H1 (cell line): Measurements from ENCODE around the gene RIOK3. TPM values are rescaled to one million over a fixed set of nuclear protein-coding genes. Genes with fewer than 3 reads are reported as not detected.

Experiments used
- CTCF ChIA-PET: fragments of 300-600 bp; sonication (Branson Sonifier 250); formaldehyde crosslinking; loops from one replicate; lab custom pipeline; 2021; ENCODE audit not compliant: partially characterized antibody; lab: Charles Lee
- POLR2A ChIA-PET: fragments of 300-600 bp; sonication (Branson Sonifier 250); formaldehyde crosslinking; loops from one replicate; lab custom pipeline; 2021; ENCODE audit warnings: inconsistent platforms; ENCODE audit not compliant: partially characterized antibody; lab: Charles Lee
- DNase-seq, 2 experiments: peaks; one replicate each; pipeline versions ENCODE4 v3.0.0 to v3.0.0-alpha.2; 2010 to 2022; ENCODE audit warnings: low spot score in 2 of 2, low read depth in 1 of 2, mixed read lengths in 1 of 2
- FAIRE-seq: peaks from 2 replicates; lab custom pipeline; 2011; peaks lifted over from hg19 to GRCh38; lab: Jason Lieb, UNC
- H2AFZ ChIP-seq: 2 replicates; pipeline ENCODE4 v1.8.1; 2012; ENCODE audit warnings: low read length, inconsistent platforms
- H2AK5ac ChIP-seq: 2 replicates; pipeline ENCODE4 v1.6.1; 2013; ENCODE audit warnings: low read depth, low read length
- H2BK120ac ChIP-seq: replicated peaks from 2 replicates; pipeline ENCODE3; 2013; ENCODE audit warnings: low read depth, low read length, inconsistent platforms
- H2BK12ac ChIP-seq: 2 replicates; pipeline ENCODE4 v1.6.1; 2013; ENCODE audit warnings: low read depth, low read length
- H2BK15ac ChIP-seq: 2 replicates; pipeline ENCODE4 v1.6.1; 2013; ENCODE audit warnings: low read length
- H2BK20ac ChIP-seq: 2 replicates; pipeline ENCODE4 v1.6.1; 2013; ENCODE audit warnings: low read length
- H2BK5ac ChIP-seq: 2 replicates; pipeline ENCODE4 v1.6.1; 2013; ENCODE audit warnings: low read depth, low read length
- H3K14ac ChIP-seq: 2 replicates; pipeline ENCODE4 v1.6.1; 2013; ENCODE audit warnings: inconsistent platforms; ENCODE audit not compliant: insufficient read length
- H3K18ac ChIP-seq: 2 replicates; pipeline ENCODE4 v1.6.1; 2013; ENCODE audit warnings: low read length; ENCODE audit errors: extremely low read depth
- H3K23ac ChIP-seq: 2 replicates; pipeline ENCODE4 v1.6.1; 2013; ENCODE audit warnings: inconsistent platforms; ENCODE audit not compliant: insufficient read length
- H3K23me2 ChIP-seq: 2 replicates; pipeline ENCODE4 v1.6.1; 2013; ENCODE audit warnings: low read depth, low read length
- H3K27ac ChIP-seq: 2 replicates; pipeline ENCODE4 v1.6.1; 2011; ENCODE audit warnings: low read depth, low read length, inconsistent platforms
- H3K27me3 ChIP-seq, 4 experiments: replicated peaks in 1 of 4; 1 replicate in 1 of 4; 2 replicates in 3 of 4; pipeline versions ENCODE4 v1.6.1 to v1.8.1; 2011 to 2013; ENCODE audit warnings: low read length in 3 of 4, mild to moderate bottlenecking in 3 of 4, inconsistent platforms in 2 of 4, mixed read lengths in 2 of 4, moderate library complexity in 1 of 4; ENCODE audit not compliant: control insufficient read depth in 3 of 4, insufficient read depth in 3 of 4; ENCODE audit errors: extremely low read depth in 1 of 4
- H3K36me3 ChIP-seq, 4 experiments: 2 replicates each; pipeline versions ENCODE4 v1.6.1 to v1.8.1; 2011 to 2013; ENCODE audit warnings: mild to moderate bottlenecking in 4 of 4, low read length in 3 of 4, moderate library complexity in 2 of 4, control low read depth in 1 of 4, inconsistent platforms in 1 of 4; ENCODE audit not compliant: insufficient read depth in 4 of 4, control insufficient read depth in 2 of 4
- H3K4ac ChIP-seq: replicated peaks from 2 replicates; pipeline ENCODE3; 2013; ENCODE audit warnings: low read length, low read depth, mixed read lengths, inconsistent platforms; ENCODE audit not compliant: insufficient read length
- H3K4me1 ChIP-seq, 4 experiments: replicated peaks in 1 of 4; 1 replicate in 1 of 4; 2 replicates in 3 of 4; pipeline versions ENCODE4 v1.6.1 to v1.8.1; 2011 to 2013; ENCODE audit warnings: low read length in 3 of 4, inconsistent platforms in 2 of 4, mixed read lengths in 1 of 4; ENCODE audit not compliant: insufficient read depth in 4 of 4, control insufficient read depth in 3 of 4
- H3K4me2 ChIP-seq, 2 experiments: 2 replicates each; pipeline versions ENCODE4 v1.6.1 to v1.8.1; 2011 to 2013; ENCODE audit warnings: low read depth in 2 of 2, low read length in 2 of 2, control low read depth in 1 of 2, inconsistent platforms in 1 of 2, mild to moderate bottlenecking in 1 of 2; ENCODE audit not compliant: insufficient read depth in 1 of 2
- H3K4me3 ChIP-seq, 4 experiments: fragments of 200-600, 300-600 bp in 1 of 4; sonication (generic), shearing (Covaris generic), sonication (Bioruptor Twin) in 1 of 4; 2 replicates each; pipeline versions ENCODE4 v1.5.1 to v1.8.1; 2011 to 2016; ENCODE audit warnings: low read length in 4 of 4, low read depth in 3 of 4, control low read depth in 2 of 4, inconsistent platforms in 2 of 4, mild to moderate bottlenecking in 2 of 4, mixed read lengths in 1 of 4, moderate library complexity in 1 of 4; ENCODE audit not compliant: insufficient read depth in 2 of 4; ENCODE audit errors: extremely low read depth in 1 of 4
- H3K56ac ChIP-seq: replicated peaks from 2 replicates; pipeline ENCODE3; 2013; ENCODE audit warnings: low read depth, mild to moderate bottlenecking, mixed read lengths, low read length, inconsistent platforms; ENCODE audit not compliant: insufficient read length
- H3K79me1 ChIP-seq: 2 replicates; pipeline ENCODE4 v1.6.1; 2013; ENCODE audit warnings: low read depth, low read length, control low read depth
- H3K79me2 ChIP-seq, 2 experiments: 2 replicates each; pipeline versions ENCODE4 v1.6.1 to v1.8.1; 2012 to 2013; ENCODE audit warnings: low read length in 2 of 2, mild to moderate bottlenecking in 2 of 2, inconsistent platforms in 1 of 2; ENCODE audit not compliant: insufficient read depth in 2 of 2, control insufficient read depth in 1 of 2
- H3K9ac ChIP-seq, 4 experiments: replicated peaks in 1 of 4; 1 replicate in 1 of 4; 2 replicates in 3 of 4; pipeline versions ENCODE4 v1.6.1 to v1.8.1; 2011 to 2013; ENCODE audit warnings: low read depth in 3 of 4, low read length in 3 of 4, control low read depth in 2 of 4, mild to moderate bottlenecking in 2 of 4, moderate library complexity in 2 of 4, inconsistent platforms in 1 of 4; ENCODE audit errors: extremely low read depth in 1 of 4
- H3K9me3 ChIP-seq, 2 experiments: 2 replicates each; pipeline versions ENCODE4 v1.6.1 to v1.8.1; 2012 to 2013; ENCODE audit warnings: mild to moderate bottlenecking in 2 of 2, moderate library complexity in 2 of 2, control low read depth in 1 of 2, inconsistent platforms in 1 of 2, low read depth in 1 of 2, low read length in 1 of 2, mixed read lengths in 1 of 2; ENCODE audit not compliant: insufficient read depth in 2 of 2
- H4K20me1 ChIP-seq, 2 experiments: replicated peaks in 1 of 2; 2 replicates each; pipeline versions ENCODE3 to v1.8.1; 2011 to 2013; ENCODE audit warnings: inconsistent platforms in 2 of 2, low read length in 2 of 2, mild to moderate bottlenecking in 1 of 2; ENCODE audit not compliant: insufficient read depth in 2 of 2, control insufficient read depth in 1 of 2
- H4K5ac ChIP-seq: 2 replicates; pipeline ENCODE4 v1.6.1; 2013; ENCODE audit warnings: low read length, low read depth, mixed read lengths, inconsistent platforms; ENCODE audit not compliant: insufficient read length
- H4K8ac ChIP-seq: 2 replicates; pipeline ENCODE4 v1.8.0; 2013; ENCODE audit warnings: mild to moderate bottlenecking, moderate library complexity, low read length, inconsistent platforms; ENCODE audit not compliant: insufficient read depth; ENCODE audit errors: extremely low read depth
- H4K91ac ChIP-seq: replicated peaks from 2 replicates; pipeline ENCODE3; 2013; ENCODE audit warnings: low read length, mixed read lengths, inconsistent platforms; ENCODE audit not compliant: insufficient read length
- CHD1 ChIP-seq: IDR thresholded peaks from 2 replicates; pipeline ENCODE4 v1.6.1; 2012; ENCODE audit warnings: low read depth, low read length, improper control_type of control experiment
- E2F6 ChIP-seq: IDR thresholded peaks from 2 replicates; pipeline ENCODE4 v1.6.1; 2012; ENCODE audit warnings: inconsistent platforms
- EP300 ChIP-seq, 2 experiments: IDR thresholded peaks; 1 replicate in 1 of 2; 2 replicates in 1 of 2; pipeline ENCODE4 v1.6.1; 2011 to 2012; ENCODE audit warnings: low read depth in 2 of 2, low read length in 2 of 2, mild to moderate bottlenecking in 2 of 2, borderline replicate concordance in 1 of 2, inconsistent platforms in 1 of 2, moderate library complexity in 1 of 2
- POLR2AphosphoS5 ChIP-seq: IDR thresholded peaks from 2 replicates; pipeline ENCODE4 v1.6.1; 2011; ENCODE audit warnings: low read depth, low read length
- SIN3A ChIP-seq, 2 experiments: IDR thresholded peaks in 1 of 2; conservative IDR thresholded peaks in 1 of 2; 2 replicates each; pipeline ENCODE4 v1.6.1; 2011 to 2012; ENCODE audit warnings: low read length in 2 of 2, improper control_type of control experiment in 1 of 2, low read depth in 1 of 2, mild to moderate bottlenecking in 1 of 2
- WGBS, 2 experiments: shearing (Covaris generic) in 1 of 2; methylation state at CpG; one replicate each; pipeline versions ENCODE4 v1.1.6 to v1.1.7; 2013 to 2015; ENCODE audit warnings: low lambda C conversion rate in 2 of 2, mixed read lengths in 2 of 2, inconsistent platforms in 1 of 2, low coverage in 1 of 2, missing lambda C conversion rate in 1 of 2; ENCODE audit not compliant: insufficient replicate concordance in 2 of 2, insufficient coverage in 1 of 2, insufficient read length in 1 of 2; ENCODE audit errors: extremely low coverage in 1 of 2, missing lambda C conversion rate in 1 of 2; 5-methylcytosine and 5-hydroxymethylcytosine counted together
- polyA plus RNA-seq, 7 experiments: library from polyadenylated mRNA; depleted of rRNA in 3 of 7; stranded (reverse) in 5 of 7; unstranded in 2 of 7; fragments of >200 nt in 5 of 7; fragments of 200-250 nt in 2 of 7; gene quantifications; 1 replicate in 5 of 7; 2 replicates in 1 of 7; 4 replicates in 1 of 7; pipeline versions ENCODE4 v1.2.1 to v1.2.3, GENCODE V29; 2011 to 2013; ENCODE audit warnings: missing spikeins in 2 of 7, mixed read lengths in 2 of 7
- total RNA-seq: library from RNA; stranded (reverse); fragmentation: NEBNext Ultra II Directional; extraction: Animal tissue kit (Norgen Biotek cat#: 25700); gene quantifications from 2 replicates; pipeline ENCODE4 v1.2.1, GENCODE V29; 2021

The RIOK3 gene
- total and polyA plus RNA-seq, 2 of the 8 experiments (the other 6 are each of a cell fraction or from before 2014, with no cell fraction given): 7.5 to 24.3 TPM

GRCh38 chr18:23512641-23513040 is 59.6 kb downstream of the RIOK3 start:
- Histone ChIP-seq H4K8ac (no peak overlapping the region), H3K14ac (no peak overlapping the region), H2AFZ (no peak overlapping the region), H2BK5ac (no peak overlapping the region), H4K20me1 (peaks cover 2 to 3% of the 10 kb centered on the region in 2 experiments), H3K9me3 (no peaks in the 10 kb centered on the region), H3K18ac (no peak overlapping the region), H3K4me2 (no peak overlapping the region), H3K4me1 (no peaks in the 10 kb centered on the region), H3K79me1 (no peaks in the 10 kb centered on the region), H3K23me2 (no peaks in the 10 kb centered on the region), H2BK12ac (no peak overlapping the region), H2BK20ac (no peak overlapping the region), H4K91ac (no peak overlapping the region), H4K5ac (no peak overlapping the region), H3K36me3 (peaks cover 0 to 12% (median 4%) of the 10 kb centered on the region in 4 experiments; a peak in 4 of 8 replicates), H3K27me3 (no peaks in the 10 kb centered on the region), H3K23ac (no peak overlapping the region), H3K27ac (no peak overlapping the region), H3K9ac (no peak overlapping the region), H2AK5ac (no peak overlapping the region), H3K79me2 (no peaks in the 10 kb centered on the region), H3K4ac (no peak overlapping the region), H2BK15ac (no peak overlapping the region), H3K56ac (no peak overlapping the region), H3K4me3 (no peak overlapping the region), H2BK120ac (no peak overlapping the region)
- ChIA-PET CTCF (interaction anchor here (0.8 kb wide), 1 partner anchor 299 kb away, joined by 3 read pairs; no protein-coding TSS in a partner anchor), POLR2A (no interaction called here)
- WGBS, 2 experiments: 90% methylated on average over 1 of the region's 1 CpG; no CpG with 5 or more reads in 1 of the 2 experiments
- TF ChIP-seq CHD1 (no peak), EP300 (IDR thresholded peaks at IDR 0.05; ENCODE audit: borderline replicate concordance in 1 of 2, low read depth in 2 of 2, low read length in 2 of 2) (no peak), POLR2AphosphoS5 (no peak), SIN3A (conservative IDR thresholded peaks at IDR 0.05 in 1 of 2, IDR thresholded peaks at IDR 0.05 in 1 of 2; ENCODE audit: low read depth in 1 of 2, low read length in 2 of 2) (no peak), E2F6 (no peak)
- no peak for DNase-seq
- FAIRE-seq: no peak
